Dendritic cell treated with granulocyte-macrophage colony-stimulating factor and Interleukin-4, amounts not matched to agents 40 ng/mL and 50 ng/mL, for 4 days (primary cell): ENCODE results near the gene SNRPA1.

Source experiments
- H3K27ac Mint-ChIP-seq: one replicate; pipeline ENCODE4 v1.8.0; 2022; ENCODE audit warnings: mild to moderate bottlenecking, mixed read lengths
- H3K27me3 Mint-ChIP-seq: one replicate; pipeline ENCODE4 v1.8.0; 2022; ENCODE audit warnings: mild to moderate bottlenecking, mixed read lengths
- H3K36me3 Mint-ChIP-seq: one replicate; pipeline ENCODE4 v1.8.0; 2022; ENCODE audit warnings: low read depth, mixed read lengths
- H3K4me1 Mint-ChIP-seq: one replicate; pipeline ENCODE4 v1.8.0; 2022; ENCODE audit warnings: low read depth, mixed read lengths
- H3K4me3 Mint-ChIP-seq: one replicate; pipeline ENCODE4 v1.8.0; 2022; ENCODE audit warnings: mild to moderate bottlenecking, moderate library complexity, mixed read lengths
- H3K9me3 Mint-ChIP-seq: one replicate; pipeline ENCODE4 v1.8.0; 2022; ENCODE audit warnings: mixed read lengths
- intact Hi-C: fragments of 100-400 bp; cut with micrococcal nuclease; formaldehyde crosslinking; loops from one replicate; pipeline ENCODE4 v1.15.0; 2022

Gene SNRPA1

GRCh38 chr15:101313041-101313761 lies 18.2 kb upstream of the SNRPA1 start:
- Mint-ChIP-seq H3K27ac (no peak overlapping the region), H3K4me3 (no peak overlapping the region), H3K9me3 (no peaks in the 10 kb centered on the region), H3K27me3 (peaks cover 19% of the 10 kb centered on the region), H3K36me3 (no peaks in the 10 kb centered on the region), H3K4me1 (no peaks in the 10 kb centered on the region)
- intact Hi-C loops = no loop called here

- no peaks in the 10 kb centered on the region for H3K9me3 Mint-ChIP-seq
- no peak overlapping the region for H3K4me3 Mint-ChIP-seq
- H3K27ac Mint-ChIP-seq = no peak overlapping the region
- H3K4me1 Mint-ChIP-seq = no peaks in the 10 kb centered on the region
- no peaks in the 10 kb centered on the region for H3K36me3 Mint-ChIP-seq
- intact Hi-C loops = no loop called here
- H3K27me3 Mint-ChIP-seq = peaks cover 5% of the 10 kb centered on the region
Measured at GRCh38 chr15:101310508-101310907, 15.5 kb upstream of the SNRPA1 start.

GRCh38 chr15:101310161-101310480 lies 15.1 kb upstream of the SNRPA1 start:
- Mint-ChIP-seq H3K27ac (no peak overlapping the region), H3K9me3 (no peaks in the 10 kb centered on the region), H3K27me3 (peaks cover 6% of the 10 kb centered on the region), H3K36me3 (no peaks in the 10 kb centered on the region), H3K4me3 (no peak overlapping the region), H3K4me1 (no peaks in the 10 kb centered on the region)
- intact Hi-C loops = no loop called here

- H3K4me3 Mint-ChIP-seq = no peak overlapping the region
- no peaks in the 10 kb centered on the region for H3K4me1 Mint-ChIP-seq
- no peaks in the 10 kb centered on the region for H3K9me3 Mint-ChIP-seq
- H3K27me3 Mint-ChIP-seq = peaks cover 7% of the 10 kb centered on the region
- H3K36me3 Mint-ChIP-seq = no peaks in the 10 kb centered on the region
- intact Hi-C loops = no loop called here
- H3K27ac Mint-ChIP-seq = no peak overlapping the region
Measured at GRCh38 chr15:101309436-101310160, 14.6 kb upstream of the SNRPA1 start.

- H3K27me3 Mint-ChIP-seq = peaks cover 7% of the 10 kb centered on the region
- no peak overlapping the region for H3K27ac Mint-ChIP-seq
- no peak overlapping the region for H3K4me3 Mint-ChIP-seq
- H3K9me3 Mint-ChIP-seq = no peaks in the 10 kb centered on the region
- no peaks in the 10 kb centered on the region for H3K4me1 Mint-ChIP-seq
- intact Hi-C loops = no loop called here
- no peaks in the 10 kb centered on the region for H3K36me3 Mint-ChIP-seq
Measured at GRCh38 chr15:101308604-101309435, 13.8 kb upstream of the SNRPA1 start.

- Mint-ChIP-seq H3K4me3 (no peak overlapping the region), H3K36me3 (no peaks in the 10 kb centered on the region), H3K9me3 (no peaks in the 10 kb centered on the region), H3K27me3 (peaks cover 8% of the 10 kb centered on the region), H3K4me1 (no peaks in the 10 kb centered on the region), H3K27ac (no peak overlapping the region)
- intact Hi-C loops = no loop called here
Measured at GRCh38 chr15:101307897-101308603, 13.0 kb upstream of the SNRPA1 start.

- H3K27me3 Mint-ChIP-seq = peaks cover 13% of the 10 kb centered on the region
- H3K4me1 Mint-ChIP-seq = no peaks in the 10 kb centered on the region
- no peaks in the 10 kb centered on the region for H3K36me3 Mint-ChIP-seq
- H3K27ac Mint-ChIP-seq = no peak overlapping the region
- H3K9me3 Mint-ChIP-seq = no peaks in the 10 kb centered on the region
- intact Hi-C loops = no loop called here
- no peak overlapping the region for H3K4me3 Mint-ChIP-seq
Measured at GRCh38 chr15:101307048-101307896, 12.2 kb upstream of the SNRPA1 start.

- Mint-ChIP-seq H3K9me3 (no peaks in the 10 kb centered on the region), H3K27me3 (peaks cover 15% of the 10 kb centered on the region), H3K4me1 (no peaks in the 10 kb centered on the region), H3K36me3 (no peaks in the 10 kb centered on the region), H3K4me3 (no peak overlapping the region), H3K27ac (no peak overlapping the region)
- intact Hi-C loops = no loop called here
Measured at GRCh38 chr15:101306341-101307047, 11.4 kb upstream of the SNRPA1 start.

GRCh38 chr15:101305820-101306255 lies 10.8 kb upstream of the SNRPA1 start:
- H3K36me3 Mint-ChIP-seq = no peaks in the 10 kb centered on the region
- no peak overlapping the region for H3K4me3 Mint-ChIP-seq
- no peak overlapping the region for H3K27ac Mint-ChIP-seq
- intact Hi-C loops = no loop called here
- peaks cover 19% of the 10 kb centered on the region for H3K27me3 Mint-ChIP-seq
- no peaks in the 10 kb centered on the region for H3K9me3 Mint-ChIP-seq
- H3K4me1 Mint-ChIP-seq = no peaks in the 10 kb centered on the region

- no peaks in the 10 kb centered on the region for H3K4me1 Mint-ChIP-seq
- intact Hi-C loops = no loop called here
- no peak overlapping the region for H3K4me3 Mint-ChIP-seq
- H3K27me3 Mint-ChIP-seq = peaks cover 19% of the 10 kb centered on the region
- H3K9me3 Mint-ChIP-seq = no peaks in the 10 kb centered on the region
- no peak overlapping the region for H3K27ac Mint-ChIP-seq
- no peaks in the 10 kb centered on the region for H3K36me3 Mint-ChIP-seq
Measured at GRCh38 chr15:101303408-101303807, 8.4 kb upstream of the SNRPA1 start.

- Mint-ChIP-seq H3K4me3 (peak overlapping the region; percentile 85), H3K27ac (no peak overlapping the region), H3K36me3 (peaks cover 15% of the 10 kb centered on the region), H3K27me3 (peaks cover 6% of the 10 kb centered on the region), H3K9me3 (no peaks in the 10 kb centered on the region), H3K4me1 (peaks cover 14% of the 10 kb centered on the region)
- intact Hi-C loops = no loop called here
Measured at GRCh38 chr15:101296418-101297405, 1.7 kb upstream of the SNRPA1 start.
